Mesenteric fat pad (tissue), 1 donor: ENCODE results near the gene ZNF469. TPM values are rescaled to one million over a fixed set of nuclear protein-coding genes. Genes with fewer than 3 reads are reported as not detected.

Source experiments
- DNase-seq: peaks from one replicate; pipeline ENCODE4 v3.0.0-alpha.2; 2020; ENCODE audit warnings: low spot score
- total RNA-seq: library from RNA; stranded (reverse); fragmentation: NEBNext Ultra II Directional; extraction: Animal tissue kit (Norgen Biotek cat#: 25700); gene quantifications from one replicate; pipeline ENCODE4 v1.2.1, GENCODE V29; 2021
- donor health status: DM: yes; HTN: yes; CAD: no.

ZNF469 gene
- total RNA-seq, 1 donor from 2014 or later, result 2.5 TPM

DNA sequence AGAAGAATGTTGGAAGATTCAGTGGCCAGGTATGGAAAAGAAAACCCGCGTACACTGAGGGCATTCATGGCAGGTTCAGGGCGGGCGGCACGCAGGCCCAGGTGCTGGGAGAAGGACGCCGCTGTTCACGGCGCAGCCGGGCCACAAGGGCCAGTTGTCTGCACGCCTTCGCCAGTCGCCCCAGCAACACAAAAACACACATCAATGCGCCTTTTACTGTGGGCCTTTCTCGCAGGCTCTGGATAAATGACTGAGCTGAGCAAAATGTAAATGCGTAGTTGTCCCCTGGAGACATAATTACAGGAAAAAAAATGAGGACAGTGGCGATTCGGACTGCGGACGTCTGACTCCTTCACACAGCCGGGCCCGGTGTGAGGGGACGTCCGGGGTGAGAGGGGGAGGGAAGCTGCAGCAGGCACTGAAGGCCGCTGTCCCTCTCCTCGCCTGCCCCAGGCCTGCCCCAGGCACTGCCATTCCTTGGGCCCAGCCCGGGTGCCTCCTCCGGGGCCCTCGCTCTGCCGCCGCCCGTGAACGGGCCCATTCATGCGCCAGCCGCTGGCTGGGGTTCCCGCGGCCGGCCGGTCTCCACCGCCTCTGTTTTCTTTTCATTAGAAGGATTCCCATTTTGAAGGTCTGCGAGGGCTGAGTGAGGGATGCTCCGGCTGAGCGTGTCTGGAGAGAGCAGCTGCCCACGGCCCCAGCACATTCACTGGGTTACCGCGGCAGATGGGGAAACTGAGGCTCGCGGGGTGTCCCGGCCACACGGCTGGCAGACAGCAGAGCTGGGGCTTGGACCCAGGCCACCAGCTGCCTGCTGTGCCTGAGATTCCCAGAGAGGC is 6.5 kb upstream of the ZNF469 start:
- DNase-seq, result no peak

DNA sequence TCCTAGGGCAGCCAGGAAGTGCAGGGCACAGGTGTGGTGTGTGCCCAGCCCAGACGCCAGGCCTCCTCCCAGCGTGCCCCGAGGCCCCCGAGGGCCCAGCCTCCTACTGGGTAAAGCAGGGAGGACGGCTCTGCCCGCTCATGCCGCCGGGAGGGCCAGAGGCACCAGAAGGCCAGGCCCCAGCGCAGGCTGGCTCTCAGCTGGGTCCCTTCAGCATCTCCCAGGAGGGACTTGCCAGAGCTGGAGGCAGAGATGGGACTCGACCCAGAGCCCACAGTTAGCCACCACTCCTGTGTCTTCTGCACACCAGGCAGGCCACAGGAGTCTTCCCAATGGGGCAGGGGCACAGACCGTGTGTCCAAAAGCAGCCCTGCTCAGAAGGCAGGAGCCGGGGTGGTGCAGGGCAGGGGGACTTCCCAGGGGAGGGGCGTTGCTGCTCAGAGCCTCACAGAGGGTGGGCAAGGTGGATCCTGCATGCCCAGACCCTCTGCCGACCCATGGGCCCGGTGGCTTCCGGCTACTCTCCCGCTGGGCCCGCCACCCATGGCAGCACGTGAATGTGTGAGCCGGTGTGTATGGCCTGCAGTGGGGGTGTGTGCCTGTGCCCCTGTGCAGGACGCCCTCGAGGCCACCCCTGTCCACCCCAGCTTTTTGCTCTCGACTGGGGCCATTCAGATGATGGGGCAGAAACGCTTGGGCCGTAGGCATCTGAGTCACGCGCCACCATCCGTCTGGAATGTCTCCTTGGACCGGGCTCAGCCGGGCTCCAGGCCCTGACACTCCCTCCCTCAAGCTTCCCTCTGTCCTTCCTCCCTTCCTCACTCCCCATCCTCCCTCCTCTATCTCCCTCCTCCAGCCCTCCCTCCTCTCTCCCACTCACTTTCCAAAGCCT is 5.7 kb upstream of the ZNF469 start:
- DNase-seq, result no peak

DNA sequence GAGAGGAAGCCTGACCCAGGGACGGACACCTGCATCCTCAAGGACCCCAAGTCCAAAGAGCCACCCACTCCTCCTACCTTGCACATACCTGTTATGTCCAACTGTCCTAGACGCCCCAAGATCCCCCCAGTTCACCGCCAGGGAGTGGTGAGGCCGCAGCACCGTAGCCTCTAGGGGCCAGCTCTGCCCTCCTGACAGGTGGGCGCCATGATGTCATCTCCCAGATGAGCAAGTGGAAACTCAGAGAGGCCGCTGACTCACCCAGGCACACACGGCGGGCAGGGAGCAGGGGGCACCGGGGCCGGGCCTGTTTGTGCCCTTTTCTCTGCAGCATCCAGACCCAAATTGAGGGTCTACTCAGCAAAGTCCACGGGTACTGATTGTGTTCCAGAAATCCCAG is 4.8 kb upstream of the ZNF469 start:
- DNase-seq, result no peak

DNA sequence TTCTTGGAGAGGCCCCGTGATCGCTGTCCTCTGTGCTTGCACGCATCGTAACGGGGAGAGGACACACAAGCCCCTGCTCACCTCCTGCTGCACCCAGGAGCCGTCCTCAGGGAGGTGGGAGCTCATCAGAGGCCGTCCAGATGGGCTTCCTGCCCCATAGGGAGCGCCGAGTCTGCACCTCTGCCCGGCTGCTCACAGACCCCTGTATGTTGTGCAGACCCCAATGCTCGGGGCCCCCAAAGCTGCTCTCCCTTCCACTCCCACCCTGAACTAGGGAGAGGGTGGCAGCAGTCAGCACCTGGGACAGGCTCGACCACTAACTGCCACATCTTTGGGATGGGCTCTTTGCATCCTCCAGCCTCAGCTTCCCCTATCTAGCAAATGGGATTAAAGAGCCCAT is 4.4 kb upstream of the ZNF469 start:
- no peak for DNase-seq

DNA sequence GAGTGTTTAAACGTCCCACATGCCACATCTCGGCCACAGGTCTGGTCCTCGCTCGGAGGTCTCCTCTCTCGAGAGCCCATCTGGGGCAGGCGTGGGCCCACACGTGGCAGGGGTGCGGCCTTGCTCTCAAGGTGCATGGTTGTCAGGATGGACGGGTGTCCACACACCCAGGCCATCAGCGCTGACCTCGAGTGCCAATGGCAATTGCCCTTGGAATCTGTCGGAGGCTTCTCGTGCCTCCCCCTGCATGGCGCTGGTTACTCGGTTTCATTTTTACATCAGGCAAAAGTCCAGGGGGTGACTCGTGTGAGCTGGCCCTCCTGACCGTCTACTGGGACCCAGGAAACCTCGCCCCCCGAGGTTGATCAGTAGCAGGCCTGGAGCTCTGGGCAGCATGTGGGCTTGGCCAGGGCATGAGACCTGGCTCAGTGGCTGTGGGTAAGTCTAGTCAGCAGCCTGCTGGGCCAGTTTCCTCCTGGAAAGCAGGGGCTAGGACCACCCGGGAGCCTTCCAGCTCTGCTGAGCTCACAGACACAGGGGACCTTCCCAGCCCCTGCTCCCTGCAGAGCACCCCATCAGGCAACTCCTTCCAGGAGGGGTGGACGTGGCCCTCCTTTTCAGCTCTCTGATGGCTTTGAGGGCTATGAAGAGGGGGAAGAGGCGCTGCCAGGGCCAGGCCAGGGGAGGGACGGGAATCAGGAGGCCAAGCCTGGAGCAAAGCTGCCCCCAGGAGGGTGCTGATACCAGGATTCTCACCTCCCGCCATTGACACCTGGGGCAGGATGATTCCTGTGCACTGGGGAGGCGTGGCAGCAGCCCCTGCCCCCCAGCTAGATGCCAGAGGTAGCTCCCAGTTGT is 3.7 kb upstream of the ZNF469 start:
- no peak for DNase-seq

DNA sequence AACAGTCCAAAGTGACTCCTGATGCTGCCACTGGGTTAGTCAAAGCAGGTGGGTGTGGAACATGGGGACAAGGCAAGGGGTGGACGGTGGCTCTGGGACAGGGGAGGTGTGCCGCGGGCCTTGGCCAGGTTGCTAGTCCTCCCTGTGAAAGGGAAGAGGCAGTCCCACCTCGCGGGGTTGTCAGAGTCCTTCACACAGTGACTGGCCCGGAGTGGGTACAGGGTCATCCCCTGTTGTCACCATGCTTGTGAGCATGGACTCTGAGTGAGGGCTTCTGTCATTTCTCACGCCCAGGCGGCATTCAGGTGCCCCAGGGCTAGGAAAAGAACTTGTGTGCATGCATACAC is 3.1 kb upstream of the ZNF469 start:
- DNase-seq, result no peak

DNA sequence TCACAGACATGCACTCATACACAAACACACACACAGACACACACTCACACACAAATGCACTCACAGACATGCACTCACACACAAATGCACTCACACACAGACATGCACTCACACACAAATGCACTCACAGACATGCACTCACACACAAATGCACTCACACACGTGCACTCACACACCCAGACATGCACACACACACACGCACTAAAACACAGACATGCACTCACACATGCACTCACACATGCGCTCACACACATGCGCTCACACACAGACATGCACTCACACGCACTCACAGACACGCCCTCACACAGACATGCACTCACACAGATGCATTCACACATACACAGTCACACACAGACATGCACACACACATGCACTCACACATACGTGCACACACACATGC is 2.7 kb upstream of the ZNF469 start:
- no peak for DNase-seq

DNA sequence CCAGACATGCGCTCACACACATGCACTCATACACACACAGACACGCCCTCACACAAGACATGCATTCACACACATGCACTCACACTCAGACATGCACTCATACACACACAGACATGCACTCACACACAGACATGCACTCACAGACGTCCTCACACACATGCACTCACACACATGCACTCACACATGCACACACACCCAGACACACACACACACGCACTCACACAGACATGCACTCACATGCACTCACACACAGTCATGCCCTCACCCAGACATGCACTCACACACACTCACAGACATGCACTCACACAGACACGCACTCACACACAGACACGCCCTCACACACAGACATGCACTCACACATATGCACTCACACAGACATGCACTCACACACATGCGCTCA is 2.1 kb upstream of the ZNF469 start:
- no peak for DNase-seq

DNA sequence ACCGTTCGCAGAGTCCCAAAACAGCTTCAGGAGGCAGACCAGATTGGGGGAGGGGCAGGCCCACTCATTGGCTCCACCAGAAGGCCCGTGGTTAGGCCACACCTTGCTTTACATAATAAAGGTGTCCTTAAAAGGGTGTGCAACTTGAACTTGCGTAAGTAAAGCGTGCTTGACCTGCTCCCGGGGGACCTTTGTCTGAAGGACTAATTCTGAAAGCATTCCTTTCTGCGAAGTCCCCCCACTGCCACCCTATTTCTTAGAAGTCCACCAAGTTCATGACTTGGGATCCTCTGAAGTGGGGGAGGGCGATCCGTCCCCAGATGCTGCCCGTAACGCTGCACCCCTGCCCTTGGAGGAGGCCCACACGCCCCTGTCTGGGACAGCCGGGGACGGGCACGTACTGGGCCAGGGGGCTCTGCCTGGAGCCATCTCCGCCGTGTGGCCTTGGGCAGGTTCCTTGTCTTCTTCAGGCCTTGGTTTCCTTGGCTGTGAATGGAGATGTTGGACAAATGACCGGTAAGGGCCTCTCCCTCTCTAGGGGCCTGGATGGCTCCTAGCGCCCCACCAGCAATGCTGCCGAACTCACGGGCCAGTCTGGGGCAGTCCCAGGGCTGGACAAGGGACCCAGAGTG is 823 bp upstream of the ZNF469 start:
- no peak for DNase-seq

DNA sequence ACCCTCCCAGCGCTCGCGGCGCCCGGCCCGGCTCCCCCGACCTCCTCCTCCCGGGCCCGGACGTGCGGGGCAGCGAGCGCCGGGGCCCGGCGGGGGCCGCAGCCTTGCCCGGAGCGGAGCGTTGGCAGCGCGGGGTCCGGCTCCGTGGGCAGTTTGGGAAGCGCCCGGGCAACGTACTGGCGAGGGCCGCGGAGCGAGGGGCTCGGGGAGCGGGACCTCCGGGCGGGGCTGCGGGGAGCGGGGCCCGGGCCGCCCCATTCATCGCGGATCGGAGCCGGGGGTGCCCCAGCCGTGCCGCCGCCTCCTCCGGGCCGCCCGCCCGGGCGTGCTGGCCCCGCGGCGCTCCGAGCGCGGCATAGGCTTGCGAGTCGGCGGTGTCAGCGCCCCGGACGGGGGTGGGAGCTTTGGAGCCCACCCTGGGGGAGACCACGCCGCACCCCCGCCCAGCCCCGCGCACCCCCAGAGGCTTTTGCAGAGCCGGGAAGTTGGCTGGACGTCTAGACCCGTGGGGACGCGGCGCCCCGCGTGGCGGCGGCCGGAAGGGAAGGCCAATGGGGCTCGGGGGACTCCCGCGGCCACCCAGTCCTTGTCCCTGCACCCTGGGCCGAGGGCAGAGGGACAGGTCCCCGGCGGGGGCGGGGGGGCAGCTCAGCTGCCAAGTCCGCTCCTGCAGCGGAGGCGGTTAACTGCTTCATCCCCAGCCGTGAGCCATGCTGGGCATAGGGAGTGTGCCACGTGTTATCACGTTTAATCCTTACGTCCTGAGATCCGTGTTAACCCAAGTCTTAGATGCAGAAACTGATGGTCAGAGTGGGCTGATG is 852 bp downstream of the ZNF469 start:
- no peak for DNase-seq

DNA sequence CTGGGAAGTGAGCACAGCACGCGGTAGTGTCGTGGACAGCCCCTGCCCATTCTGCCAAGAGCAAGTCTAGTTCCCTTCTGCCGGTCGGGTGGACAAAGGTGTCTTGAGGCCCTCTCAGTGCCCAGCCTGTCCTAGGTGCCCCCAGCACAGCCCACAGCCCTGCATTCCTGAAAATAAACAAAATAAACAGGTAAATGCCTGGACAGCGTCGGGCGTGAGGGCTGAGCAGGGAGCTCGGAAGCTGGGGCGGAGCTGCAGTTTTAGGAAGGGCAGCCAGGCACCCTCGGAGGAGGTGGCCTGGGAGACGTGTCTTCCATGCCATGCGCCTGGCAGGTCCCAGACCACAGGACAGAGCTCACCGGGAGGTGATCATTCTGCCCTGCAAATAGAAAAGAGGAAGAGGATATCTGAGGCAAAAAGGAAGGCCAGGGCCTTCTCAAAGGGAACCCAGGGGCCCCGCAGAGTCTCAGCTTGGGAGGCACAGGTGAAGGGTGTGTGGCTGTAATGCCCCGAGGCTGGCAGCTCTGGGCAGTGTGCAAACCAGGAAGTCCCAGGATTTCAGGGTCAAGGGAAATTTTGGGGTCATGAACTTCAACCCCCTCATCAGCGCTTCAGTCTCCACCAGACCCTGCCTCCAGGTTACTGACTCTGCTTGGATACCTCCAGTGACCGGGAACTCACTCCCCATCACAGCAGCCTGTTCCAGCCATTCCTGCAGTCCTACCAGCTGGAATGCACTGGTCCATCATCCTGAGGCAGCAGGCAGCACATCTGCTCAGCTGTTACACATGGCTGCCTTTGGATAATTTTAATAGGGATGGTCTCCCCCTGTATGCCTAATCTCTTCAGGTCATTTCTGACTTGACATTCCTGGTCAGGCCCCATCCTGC is 1.7 kb downstream of the ZNF469 start:
- DNase-seq, result no peak

DNA sequence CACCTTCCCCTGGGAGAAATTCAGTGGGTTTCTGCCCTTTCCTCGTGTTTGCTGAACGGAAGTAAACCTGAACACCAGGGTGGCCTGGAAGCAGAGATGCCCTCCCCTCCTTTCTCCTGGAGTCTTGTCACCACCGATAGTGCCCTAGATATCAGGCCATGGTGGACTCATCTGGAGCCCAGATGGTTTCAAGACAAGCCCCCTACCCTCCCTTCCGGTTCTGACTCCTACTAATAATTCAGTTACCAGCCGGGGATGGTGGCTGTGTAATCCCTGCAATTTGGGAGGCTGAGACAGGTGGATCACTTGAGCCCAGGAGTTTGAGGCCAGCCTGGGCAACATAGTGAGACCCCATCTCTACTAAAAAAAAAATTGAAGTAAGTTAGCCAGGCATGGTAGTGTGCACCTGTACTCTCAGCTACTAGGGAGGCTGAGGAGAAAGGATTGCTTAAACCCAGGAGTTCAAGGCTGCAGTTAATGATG is 2.4 kb downstream of the ZNF469 start:
- DNase-seq, result no peak

DNA sequence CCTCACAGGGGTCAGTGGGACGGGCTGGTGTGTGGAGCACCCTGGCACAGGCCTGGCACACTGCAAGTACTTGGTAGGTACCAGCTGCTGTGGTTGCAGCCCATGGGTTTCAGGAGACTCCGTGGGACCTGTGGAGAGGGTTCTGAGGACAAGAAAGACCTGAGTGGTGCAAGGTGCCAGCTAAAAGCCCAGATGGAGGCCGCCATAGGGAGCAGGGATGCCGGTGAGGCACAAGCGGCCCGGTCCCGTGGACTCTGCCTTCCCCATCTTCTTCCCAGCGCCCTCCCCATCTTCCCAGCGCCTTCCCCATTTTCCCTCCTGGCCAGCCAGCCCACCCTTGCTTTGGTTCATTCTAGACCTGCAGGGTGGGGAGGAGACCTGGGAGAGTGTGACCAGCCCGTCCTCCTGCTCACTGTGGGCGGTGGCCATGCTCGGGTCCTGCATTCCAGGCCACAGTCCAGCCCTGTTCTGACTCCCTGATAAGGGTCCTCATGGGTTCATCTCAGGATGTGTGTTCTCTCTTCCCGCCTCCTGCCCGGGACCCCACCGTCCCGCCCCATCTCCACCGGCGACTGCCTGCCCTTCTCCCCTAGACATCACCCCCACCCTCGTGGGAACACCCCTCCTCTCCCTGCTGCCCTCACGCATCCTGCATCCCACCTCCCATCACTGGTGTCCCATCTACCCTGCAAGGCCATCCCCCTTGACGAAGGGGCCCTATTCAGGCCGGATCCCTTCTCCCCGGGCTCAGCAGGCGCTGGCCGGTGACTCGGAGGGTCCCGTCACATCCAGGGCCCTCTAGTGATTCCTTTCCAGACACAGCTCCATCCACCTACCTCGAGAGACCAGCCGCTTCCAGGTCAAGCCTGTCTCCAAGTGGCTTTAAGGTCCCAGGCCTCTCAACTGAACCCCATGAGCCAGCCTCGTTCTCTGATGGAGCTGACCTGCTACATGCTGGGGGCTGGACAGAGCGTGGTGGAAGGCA is 3.4 kb downstream of the ZNF469 start:
- no peak for DNase-seq

DNA sequence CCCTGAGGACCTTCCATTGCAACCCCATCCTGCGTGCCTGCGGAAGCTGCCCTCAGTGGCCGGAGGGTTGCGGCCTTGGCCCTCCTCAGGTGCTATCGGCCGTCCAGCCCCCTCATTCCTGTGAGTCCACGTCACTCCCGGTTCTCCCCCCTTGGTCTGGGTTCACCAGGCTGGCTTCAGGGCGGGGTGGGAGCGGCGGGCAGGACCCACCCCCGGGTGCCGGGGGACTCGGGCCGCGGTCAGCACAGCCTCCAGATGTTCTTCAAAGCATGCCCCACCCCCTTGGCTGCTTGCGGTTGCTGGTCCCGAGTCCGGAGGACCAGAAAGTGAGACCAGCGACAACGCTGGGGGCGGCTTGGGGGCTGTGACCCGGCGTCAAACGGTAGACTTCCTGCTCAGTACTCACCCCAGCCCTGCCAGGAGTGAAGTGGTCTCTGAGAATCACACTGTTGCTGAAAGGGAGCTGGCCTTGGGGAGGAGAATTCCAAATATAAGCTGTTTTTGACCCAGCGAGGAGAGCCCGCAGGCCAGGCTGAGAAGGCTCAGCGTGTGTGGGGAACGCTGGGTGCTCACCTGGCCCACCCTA is 4.5 kb downstream of the ZNF469 start:
- DNase-seq, result no peak

DNA sequence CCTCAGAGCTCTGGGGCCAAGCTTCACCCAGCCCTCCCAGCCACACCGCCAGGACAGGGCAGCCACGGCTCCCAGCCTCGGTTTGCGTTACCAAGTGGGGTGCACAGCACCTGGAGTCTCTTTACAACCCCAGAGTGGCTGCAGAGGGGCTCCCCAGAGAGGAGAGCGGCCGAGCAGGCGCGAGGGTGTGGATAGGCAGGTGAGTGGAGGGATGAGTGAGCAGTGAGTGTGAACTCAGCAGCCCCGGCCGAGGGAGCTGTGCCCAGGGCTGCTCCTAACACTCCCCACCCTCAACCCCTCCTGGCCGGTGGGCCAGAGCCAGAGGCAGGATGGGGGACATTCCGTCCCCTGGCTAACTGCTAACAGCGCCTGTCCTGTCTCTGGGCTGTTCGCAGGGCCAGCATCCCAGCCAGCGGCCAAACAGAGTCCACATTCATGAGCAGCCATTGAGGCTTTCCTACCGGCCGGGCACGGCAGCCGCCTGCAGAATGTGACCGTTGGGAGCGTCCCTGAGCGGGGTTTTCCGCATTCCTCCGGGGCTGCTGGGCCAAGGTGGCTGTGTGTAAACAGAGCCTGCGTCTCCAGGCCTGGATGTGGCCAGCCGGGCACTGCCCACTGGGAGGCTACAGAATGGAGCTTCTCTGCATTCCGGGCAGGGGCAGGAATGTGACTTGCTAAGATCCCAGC is 5.3 kb downstream of the ZNF469 start:
- no peak for DNase-seq

DNA sequence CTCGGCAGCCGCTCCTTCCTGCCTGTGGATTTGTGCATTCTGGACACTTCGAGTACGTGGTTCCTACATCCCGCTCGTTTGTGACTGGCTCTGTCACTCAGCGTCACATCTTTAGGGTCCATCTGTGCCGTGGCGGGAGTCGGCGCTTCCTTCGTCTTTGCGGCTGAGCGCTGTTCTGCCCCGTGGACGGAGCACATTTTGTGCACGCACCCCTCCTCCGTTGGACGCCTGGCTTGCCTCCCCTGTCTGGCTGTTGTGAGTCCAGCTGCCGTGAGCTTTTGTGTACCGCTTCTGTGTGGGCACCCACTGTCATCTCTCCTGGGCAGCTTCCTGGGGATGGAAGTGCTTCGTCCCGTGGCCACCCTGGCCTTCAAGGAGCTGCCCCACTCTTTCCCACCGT is 6.4 kb downstream of the ZNF469 start:
- DNase-seq, result no peak

DNA sequence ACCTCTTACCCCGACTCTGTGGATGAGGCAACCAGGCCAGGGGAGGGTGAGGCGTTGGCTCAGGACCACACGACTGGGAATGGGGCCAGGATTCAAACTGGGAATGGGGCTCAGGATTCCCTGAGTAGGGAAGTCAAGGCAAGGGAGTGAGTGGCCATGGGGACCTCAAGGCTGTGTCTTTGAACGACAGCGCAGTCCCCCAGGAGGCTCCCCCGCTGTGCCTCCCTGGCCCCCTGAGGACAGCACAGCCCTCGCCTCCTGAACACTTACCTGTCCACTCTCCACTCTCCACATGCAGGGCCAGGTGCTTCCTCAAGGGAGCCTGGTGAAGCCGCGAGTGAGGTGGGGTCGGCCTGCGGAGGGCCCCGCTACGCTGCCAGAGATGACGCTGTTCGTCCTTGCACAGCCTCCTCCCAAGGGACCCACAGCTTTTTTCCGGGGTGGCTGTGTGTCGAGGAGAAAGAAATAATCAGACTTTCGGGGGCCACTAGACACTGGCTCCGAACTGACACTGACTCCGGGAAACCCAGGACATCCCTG is 6.9 kb downstream of the ZNF469 start:
- DNase-seq, result no peak
